ENCODE measurements around the gene TEPSIN. TPM values are rescaled to one million over a fixed set of nuclear protein-coding genes. Genes with fewer than 3 reads are reported as not detected.

Gene TEPSIN
- total and polyA plus RNA-seq, 2 of the 13 experiments (the other 11 are each of a cell fraction or from before 2014, with no cell fraction given): 16.1 to 18.8 TPM

- TF ChIP-seq TFAP4 (IDR thresholded peaks at IDR 0.05; ENCODE audit: borderline replicate concordance, low read depth) (peak; percentile 37; the same call in 1 of the 2 replicates), CAMTA2 (CRISPR knock-in tag; IDR thresholded peaks at IDR 0.05; ENCODE audit: borderline replicate concordance) (no peak), ZNF460 (CRISPR knock-in tag; IDR thresholded peaks at IDR 0.05; ENCODE audit: borderline replicate concordance) (no peak), THAP8 (CRISPR knock-in tag; IDR thresholded peaks at IDR 0.05; ENCODE audit: borderline replicate concordance) (peak; percentile 89), MXD1 (CRISPR knock-in tag; IDR thresholded peaks at IDR 0.05) (peak; percentile 94), MAZ (IDR thresholded peaks at IDR 0.05; ENCODE audit: borderline replicate concordance, low read depth, low read length) (no peak; the same call in 1 of the 2 replicates), MAZ (CRISPR knock-in tag; IDR thresholded peaks at IDR 0.05; ENCODE audit: low read depth) (peak; percentile 16), MIER2 (CRISPR knock-in tag; IDR thresholded peaks at IDR 0.05) (no peak), JUND (CRISPR knock-in tag; IDR thresholded peaks at IDR 0.05) (no peak), PHF8 (CRISPR knock-in tag; IDR thresholded peaks at IDR 0.05) (peak; percentile 76), ZNF740 (CRISPR knock-in tag; IDR thresholded peaks at IDR 0.05) (peak; percentile 85), FOXC1 (CRISPR knock-in tag; IDR thresholded peaks at IDR 0.05; ENCODE audit: borderline replicate concordance) (no peak; the same call in none of the 2 replicates), ZNF292 (CRISPR knock-in tag; IDR thresholded peaks at IDR 0.05; ENCODE audit: borderline replicate concordance, low read depth) (no peak), ZNF788 (CRISPR knock-in tag; IDR thresholded peaks at IDR 0.05; ENCODE audit: borderline replicate concordance) (peak; percentile 20), ZNF567 (CRISPR knock-in tag; IDR thresholded peaks at IDR 0.05; ENCODE audit: borderline replicate concordance) (no peak), PHF5A (CRISPR knock-in tag; IDR thresholded peaks at IDR 0.05; ENCODE audit: low read depth, unreplicated experiment) (no peak), ATRX (CRISPR knock-in tag; IDR thresholded peaks at IDR 0.05; ENCODE audit: borderline replicate concordance) (no peak), REST (IDR thresholded peaks at IDR 0.05; ENCODE audit: borderline replicate concordance in 1 of 2, low read depth in 1 of 2, low read length in 2 of 2) (no peak), MLX (CRISPR knock-in tag; IDR thresholded peaks at IDR 0.05) (0 out of 2 replicates have a peak, but pooled peaks have one; percentile 7), SNAPC5 (CRISPR knock-in tag; IDR thresholded peaks at IDR 0.05; ENCODE audit: borderline replicate concordance) (peak; percentile 84; the same call in 1 of the 2 replicates), YEATS4 (CRISPR knock-in tag; IDR thresholded peaks at IDR 0.05; ENCODE audit: borderline replicate concordance) (peak; percentile 81)
Observed at GRCh38 chr17:81222906-81223761, 15.7 kb downstream of the TEPSIN start, which contains the start of gene CEP131 (continued).
